Measurements from ENCODE around the gene CTXND2.

DNA sequence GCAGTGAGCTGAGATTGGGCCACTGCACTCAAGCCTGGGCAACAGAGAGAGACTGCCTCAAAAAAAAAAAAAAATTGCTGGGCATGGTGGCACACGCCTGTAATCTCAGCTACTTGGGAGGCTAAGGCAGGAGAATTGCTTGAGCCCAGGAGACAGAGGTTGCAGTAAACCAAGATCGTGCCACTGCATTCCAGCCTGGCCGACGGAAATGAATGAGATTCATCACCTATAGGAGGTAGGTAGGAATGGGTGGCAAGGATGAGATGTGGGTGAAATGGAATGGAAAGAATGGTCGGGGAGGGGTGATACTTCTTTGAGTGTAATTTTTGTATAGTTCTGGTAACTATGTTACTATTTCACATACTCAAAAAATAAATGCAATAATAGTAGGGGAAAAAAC, 15.4 kb downstream of the CTXND2 start:
- TF ChIP-seq RAD21 (IDR thresholded peaks at IDR 0.05; ENCODE audit: low read depth) (no peak), CTCF (IDR thresholded peaks at IDR 0.05 in 2 of 3, conservative IDR thresholded peaks at IDR 0.05 in 1 of 3; ENCODE audit: borderline replicate concordance in 1 of 3, insufficient read depth in 1 of 3, low read depth in 2 of 3, low read length in 2 of 3) (no peak), EZH2phosphoT487 (IDR thresholded peaks at IDR 0.05; ENCODE audit: borderline replicate concordance) (no peak), SP1 (IDR thresholded peaks at IDR 0.05; ENCODE audit: low read depth) (no peak), POLR2A (IDR thresholded peaks at IDR 0.05; ENCODE audit: borderline replicate concordance, extremely low read depth, insufficient read depth, insufficient read length) (no peak), TCF7L2 (IDR thresholded peaks at IDR 0.05; ENCODE audit: borderline replicate concordance, extremely low read depth, insufficient read depth, insufficient read length) (no peak), CBX3 (IDR thresholded peaks at IDR 0.05; ENCODE audit: low read depth) (no peak)
